Fibroblast of pulmonary artery (primary cell): ENCODE results near the gene NUDT3.
"Not testable (repeated sequence)": the region's sequence is repeated elsewhere in the genome, so short reads cannot be mapped to it uniquely, and the experiment has no call there.

ENCODE experiments used
- DNase-seq: peaks from one replicate; pipeline ENCODE4 v3.0.0-alpha.2; 2010; ENCODE audit warnings: low read depth
- H3K4me3 ChIP-seq: replicated peaks from 2 replicates; pipeline ENCODE4 v1.5.1; 2011; ENCODE audit warnings: low read depth, mild to moderate bottlenecking, control low read depth, low read length, moderate library complexity
- TF ChIP-seq, protein P1 (sequence below): IDR thresholded peaks from 2 replicates; pipeline ENCODE4 v1.5.1; 2011; ENCODE audit warnings: mild to moderate bottlenecking, control low read depth, low read length, inconsistent platforms; ENCODE audit errors: missing control alignments

The NUDT3 gene

DNA sequence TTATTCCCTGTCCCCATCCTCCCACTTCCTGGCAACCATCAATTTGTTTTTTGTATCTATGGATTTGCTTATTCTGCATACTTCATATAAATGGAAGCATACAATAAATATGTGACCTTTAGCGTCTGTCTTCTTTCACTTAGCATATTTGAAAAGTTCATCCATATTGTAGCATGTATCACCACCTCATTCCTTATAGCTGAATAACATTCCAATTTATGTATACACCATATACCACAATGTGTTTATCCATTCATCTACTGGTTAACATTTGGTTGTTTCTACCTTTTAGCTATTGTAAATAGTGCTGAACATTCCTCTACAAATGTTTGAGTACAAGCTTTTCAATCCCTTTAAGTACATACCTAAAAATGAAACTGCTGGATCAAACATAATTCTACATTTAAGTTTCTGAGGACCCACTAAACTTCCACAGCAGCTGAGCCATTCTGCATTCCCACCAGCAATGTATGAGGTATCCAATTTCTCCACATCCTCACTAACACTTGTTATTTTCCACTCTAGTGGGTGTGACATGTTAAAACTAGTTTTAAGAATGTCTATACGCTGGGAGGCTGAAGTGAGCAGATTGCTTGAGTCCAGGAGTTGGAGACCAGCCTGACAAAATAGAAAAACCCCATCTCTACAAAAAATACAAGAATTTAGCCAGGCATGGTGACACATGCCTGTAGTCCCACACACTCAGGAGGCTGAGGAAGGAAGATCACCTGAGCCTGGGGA lies 32.9 kb downstream of the NUDT3 start:
- no peak overlapping the region for H3K4me3 ChIP-seq
- TF ChIP-seq, protein P1, sequence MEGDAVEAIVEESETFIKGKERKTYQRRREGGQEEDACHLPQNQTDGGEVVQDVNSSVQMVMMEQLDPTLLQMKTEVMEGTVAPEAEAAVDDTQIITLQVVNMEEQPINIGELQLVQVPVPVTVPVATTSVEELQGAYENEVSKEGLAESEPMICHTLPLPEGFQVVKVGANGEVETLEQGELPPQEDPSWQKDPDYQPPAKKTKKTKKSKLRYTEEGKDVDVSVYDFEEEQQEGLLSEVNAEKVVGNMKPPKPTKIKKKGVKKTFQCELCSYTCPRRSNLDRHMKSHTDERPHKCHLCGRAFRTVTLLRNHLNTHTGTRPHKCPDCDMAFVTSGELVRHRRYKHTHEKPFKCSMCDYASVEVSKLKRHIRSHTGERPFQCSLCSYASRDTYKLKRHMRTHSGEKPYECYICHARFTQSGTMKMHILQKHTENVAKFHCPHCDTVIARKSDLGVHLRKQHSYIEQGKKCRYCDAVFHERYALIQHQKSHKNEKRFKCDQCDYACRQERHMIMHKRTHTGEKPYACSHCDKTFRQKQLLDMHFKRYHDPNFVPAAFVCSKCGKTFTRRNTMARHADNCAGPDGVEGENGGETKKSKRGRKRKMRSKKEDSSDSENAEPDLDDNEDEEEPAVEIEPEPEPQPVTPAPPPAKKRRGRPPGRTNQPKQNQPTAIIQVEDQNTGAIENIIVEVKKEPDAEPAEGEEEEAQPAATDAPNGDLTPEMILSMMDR, result no peak
- DNase-seq, result no peak

DNA sequence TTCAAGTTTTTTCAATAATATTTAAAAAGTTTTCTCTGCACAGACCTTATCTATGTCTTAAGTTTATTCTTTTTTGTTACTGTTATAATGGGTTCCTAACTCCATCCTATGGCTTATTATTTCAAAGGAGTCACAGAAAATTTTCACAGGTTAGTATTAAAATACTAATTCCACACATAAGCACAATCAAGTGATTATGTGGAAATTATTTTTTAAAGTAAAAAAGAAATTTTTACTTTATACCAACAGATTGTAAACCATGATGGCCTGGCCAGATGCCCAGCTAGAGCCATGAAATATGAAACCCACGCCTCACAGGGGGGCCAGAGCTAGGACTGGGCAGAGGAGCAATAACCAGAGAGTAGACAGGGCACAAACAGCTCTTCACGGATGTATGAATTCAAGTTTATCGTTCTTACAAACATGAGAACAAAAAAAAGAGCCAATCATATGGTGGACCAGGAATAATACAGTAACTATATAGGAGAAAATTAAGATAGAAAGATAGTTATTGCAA lies 34.0 kb downstream of the NUDT3 start:
- peak; percentile 49 for DNase-seq
- TF ChIP-seq, protein P1, result no peak
- no peak overlapping the region for H3K4me3 ChIP-seq

DNA sequence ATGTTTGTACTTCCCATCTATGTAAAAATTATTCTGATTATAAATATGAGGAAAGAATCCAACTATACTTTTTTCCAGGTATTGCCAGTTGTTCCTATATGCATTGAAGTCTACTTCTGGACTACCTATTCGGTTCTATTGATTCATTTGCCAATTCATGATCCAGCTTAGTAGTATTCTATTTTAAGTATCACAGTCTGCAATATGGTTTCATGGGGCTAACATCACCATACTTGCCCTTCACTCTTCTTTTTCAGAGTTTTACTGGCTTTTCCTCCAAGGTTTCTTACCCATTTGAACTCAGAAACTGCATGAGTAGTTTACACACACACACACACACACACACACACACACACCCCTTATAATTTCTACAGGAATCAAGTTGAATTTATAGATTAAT lies 34.5 kb downstream of the NUDT3 start:
- no peak for DNase-seq
- H3K4me3 ChIP-seq, result no peak overlapping the region
- TF ChIP-seq, protein P1, result no peak

DNA sequence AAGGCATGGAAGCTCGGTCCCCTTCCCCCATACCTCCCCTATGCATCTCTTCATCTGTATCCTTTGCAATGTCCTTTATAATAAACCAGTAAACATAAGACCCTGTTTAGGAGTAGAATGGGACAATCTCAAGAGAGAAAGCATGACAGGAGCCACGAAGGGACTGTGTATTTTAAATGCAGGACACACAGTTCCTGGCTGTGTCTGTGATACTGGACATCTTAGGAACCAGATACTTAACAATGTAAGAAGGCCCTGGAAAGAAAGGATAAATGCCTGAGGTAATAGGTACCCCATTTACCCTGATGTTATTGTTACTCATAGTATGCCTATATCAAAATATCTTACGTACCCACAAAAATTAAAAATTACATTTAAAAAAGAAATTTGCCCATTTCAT lies 36.6 kb downstream of the NUDT3 start:
- TF ChIP-seq, protein P1, result no peak
- no peak overlapping the region for H3K4me3 ChIP-seq
- no peak for DNase-seq

DNA sequence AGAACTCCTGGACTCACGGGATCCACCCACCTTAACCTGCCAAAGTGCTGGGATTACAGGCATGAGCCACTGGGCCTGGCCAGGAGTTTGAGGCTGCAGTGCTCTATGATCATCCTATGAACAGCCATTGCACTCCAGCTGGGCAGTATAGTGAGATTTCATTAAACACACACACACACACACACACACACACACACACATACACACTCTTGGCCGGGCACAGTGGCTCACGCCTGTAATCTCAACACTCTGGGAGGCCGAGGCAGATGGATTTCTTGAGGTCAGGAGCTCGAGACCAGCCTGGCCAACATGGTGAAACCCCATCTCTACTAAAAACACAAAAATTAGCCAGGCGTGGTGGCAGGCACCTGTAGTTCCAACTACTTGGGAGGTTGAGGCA lies 38.2 kb downstream of the NUDT3 start:
- DNase-seq, H3K4me3 ChIP-seq: not testable (repeated sequence)

DNA sequence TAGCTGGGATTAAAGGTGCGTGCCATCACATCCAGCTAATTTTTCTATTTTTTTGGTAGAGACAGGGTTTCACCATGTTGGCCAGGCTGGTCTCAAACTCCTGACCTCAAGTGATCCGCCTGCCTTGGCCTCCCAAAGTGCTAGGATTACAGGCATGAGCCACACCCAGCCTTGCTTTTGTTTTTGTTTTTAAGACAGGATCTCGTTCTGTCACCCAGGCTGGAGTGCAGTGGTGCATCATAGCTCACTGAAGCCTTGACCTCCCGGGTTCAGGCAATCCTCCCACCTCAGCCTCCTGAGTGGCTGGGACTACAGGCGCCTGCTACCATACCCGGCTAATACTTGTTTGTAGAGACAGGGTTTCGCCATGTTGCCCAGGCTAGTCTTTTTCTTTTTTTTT lies 38.9 kb downstream of the NUDT3 start:
- not testable (repeated sequence) for DNase-seq, H3K4me3 ChIP-seq

DNA sequence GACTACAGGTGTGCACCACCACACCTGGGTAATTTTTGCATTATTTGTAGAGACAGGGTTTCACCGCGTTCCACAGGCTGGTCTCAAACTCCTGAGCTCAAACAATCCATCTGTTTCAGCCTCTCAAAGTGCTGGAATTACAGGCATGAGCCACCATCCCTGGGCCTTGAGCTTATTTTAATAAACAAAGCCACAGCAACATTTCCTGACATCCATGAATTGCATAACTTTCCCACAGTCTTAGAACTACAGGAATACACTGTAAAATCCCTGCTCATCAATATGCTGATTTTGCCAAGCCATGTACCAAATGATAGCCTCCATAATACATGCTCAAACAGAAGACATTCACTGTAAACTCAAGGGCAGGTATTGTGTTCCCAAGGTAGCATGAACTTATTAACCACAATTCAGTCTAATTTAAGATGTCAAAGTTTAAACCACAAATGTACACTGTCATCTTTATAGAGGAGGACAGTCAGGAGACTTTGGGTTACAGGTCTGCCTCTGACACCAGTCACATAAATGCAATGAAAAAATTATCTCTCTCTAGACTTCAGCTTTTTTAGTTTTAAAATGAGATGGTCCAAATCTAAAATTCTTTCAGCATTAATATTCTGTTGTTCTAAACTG lies 40.0 kb downstream of the NUDT3 start:
- no peak overlapping the region for H3K4me3 ChIP-seq
- TF ChIP-seq, protein P1, result no peak
- DNase-seq, result peak; percentile 55

DNA sequence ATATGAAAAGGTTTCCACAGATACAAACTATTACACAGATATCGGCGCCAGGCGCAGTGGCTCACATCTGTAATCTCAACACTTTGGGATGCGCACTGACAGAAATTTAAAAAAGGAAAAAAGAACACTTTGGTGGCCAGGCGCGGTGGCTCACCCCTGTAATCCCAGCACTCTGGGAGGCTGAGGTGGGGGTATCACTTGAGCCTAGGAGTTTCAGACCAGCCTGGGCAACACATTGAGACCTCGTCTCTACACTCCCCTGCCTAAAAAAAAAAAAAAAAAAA lies 41.6 kb downstream of the NUDT3 start:
- DNase-seq, result peak; percentile 44
- TF ChIP-seq, protein P1, result no peak
- H3K4me3 ChIP-seq, result no peak overlapping the region
